Measurements from ENCODE around the gene HYPK. TPM values are rescaled to one million over a fixed set of nuclear protein-coding genes. Genes with fewer than 3 reads are reported as not detected.
A peak's percentile ranks its signal among the peaks of the same experiment; 100 is the strongest.

Gene HYPK
- total and polyA plus RNA-seq, 5 experiments from 2014 or later, result 7.7 to 28.9 (median 14.1) TPM

GRCh38 chr15:43776718-43777266 is 23.6 kb upstream of the HYPK start, which contains the start of gene ELL3:
ELL3 (minus strand) TSS chr15:43776966; CDS start chr15:43776901, 65 bp downstream.
- ATAC-seq (peak; percentile 79 to 80), DNase-seq (peak in 9 of 10 donors; percentile 53 to 87 (median 75))
- H3K4me3 Mint-ChIP-seq, result peak within 1 kb of the TSS; percentile 92 to 97 (median 96)
- H3K27me3 Mint-ChIP-seq, result no peaks in the 10 kb centered on the region
- H3K9me3 Mint-ChIP-seq, result no peaks in the 10 kb centered on the region
- POLR2A ChIA-PET, result interaction anchor here (0.5 to 4.7 kb wide), 12 partner anchors 8 to 1286 kb away, joined by 3 to 48 read pairs (median 7); partner anchors contain the start of genes HYPK, MFAP1, SERF2 and SERINC4
- H3K27ac Mint-ChIP-seq, result peak within 1 kb of the TSS; percentile 89 to 97 (median 93)
- H3K4me1 Mint-ChIP-seq, result peaks cover 8 to 33% (median 28%) of the 10 kb centered on the region in 4 donors
- peaks cover 0 to 16% (median 7%) of the 10 kb centered on the region in 3 donors for H3K36me3 Mint-ChIP-seq

GRCh38 chr15:43777267-43777914 is 23.0 kb upstream of the HYPK start:
- POLR2A ChIA-PET, result interaction anchor here (0.5 to 4.7 kb wide), 11 partner anchors 9 to 1286 kb away, joined by 3 to 48 read pairs (median 9); partner anchors contain the start of genes HYPK, MFAP1, SERF2 and SERINC4
- Mint-ChIP-seq H3K9me3 (no peaks in the 10 kb centered on the region), H3K36me3 (peaks cover 0 to 10% (median 3%) of the 10 kb centered on the region in 3 donors), H3K4me3 (peak overlapping the region; percentile 92 to 97 (median 96)), H3K27ac (peak overlapping the region; percentile 89 to 97 (median 93)), H3K27me3 (no peaks in the 10 kb centered on the region), H3K4me1 (peaks cover 8 to 33% (median 28%) of the 10 kb centered on the region in 4 donors)
- DNase-seq, result peak; percentile 69 to 90 (median 84)
- peak; percentile 78 to 86 for ATAC-seq

DNA sequence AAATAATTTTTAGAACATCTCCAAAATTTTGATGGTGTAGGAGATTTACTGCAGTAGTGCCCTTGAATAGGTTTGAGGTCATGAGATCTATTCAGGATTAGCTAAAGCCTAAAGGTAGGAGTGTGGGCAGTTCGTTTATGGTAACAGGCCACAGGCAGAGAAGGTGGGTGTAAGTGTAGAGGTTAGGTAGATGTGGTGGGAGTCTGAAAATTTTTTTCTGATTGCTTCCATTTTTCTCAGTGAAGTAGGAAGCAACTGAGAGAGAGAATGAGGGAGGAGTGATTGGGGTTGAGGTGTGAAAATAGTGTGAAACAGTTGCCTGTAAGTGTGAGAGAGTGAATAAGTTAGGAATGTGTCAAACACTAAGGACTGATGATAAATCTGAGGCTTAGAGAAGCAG is 21.4 kb upstream of the HYPK start:
- peaks cover 8 to 33% (median 28%) of the 10 kb centered on the region in 4 donors for H3K4me1 Mint-ChIP-seq
- POLR2A ChIA-PET, result interaction anchor here (0.7 to 4.7 kb wide), 4 partner anchors 8 to 22 kb away, joined by 5 to 48 read pairs (median 19); partner anchors contain the start of genes HYPK, SERF2 and SERINC4
- H3K27ac Mint-ChIP-seq, result peak overlapping the region; percentile 8 to 86 (median 32)

GRCh38 chr15:43789409-43789808 is 11.0 kb upstream of the HYPK start:
- Mint-ChIP-seq H3K27me3 (no peaks in the 10 kb centered on the region), H3K4me3 (no peak overlapping the region), H3K4me1 (peaks cover 12 to 36% (median 22%) of the 10 kb centered on the region in 4 donors), H3K36me3 (peaks cover 0 to 14% (median 0%) of the 10 kb centered on the region in 3 donors), H3K9me3 (no peaks in the 10 kb centered on the region), H3K27ac (peak overlapping the region in 3 of 10 donors; percentile 2 to 74 (median 28))
- no peak for DNase-seq
- POLR2A ChIA-PET, result interaction anchor here (1.5 to 5.9 kb wide), 3 partner anchors 11 to 40 kb away, joined by 5 to 48 read pairs (median 27); partner anchors contain the start of genes ELL3, HYPK and SERINC4
- no peak for ATAC-seq

More for the DNA sequence above, 21.4 kb upstream of the HYPK start:
- Mint-ChIP-seq H3K9me3 (no peaks in the 10 kb centered on the region), H3K4me3 (peak overlapping the region in 5 of 10 donors; percentile 15 to 64 (median 32)), H3K27me3 (no peaks in the 10 kb centered on the region), H3K36me3 (peaks cover 0 to 1% (median 0%) of the 10 kb centered on the region in 3 donors)
- DNase-seq (no peak), ATAC-seq (no peak)

- POLR2A ChIA-PET, result interaction anchor here (1.1 to 5.9 kb wide), 4 partner anchors 8 to 33 kb away, joined by 3 to 48 read pairs (median 20); partner anchors contain the start of genes ELL3, HYPK, MFAP1 and SERINC4
- no peaks in the 10 kb centered on the region for H3K9me3 Mint-ChIP-seq
- DNase-seq (peak; percentile 95 to 100 (median 98)), ATAC-seq (peak; percentile 92 to 93)
- peaks cover 25 to 56% (median 46%) of the 10 kb centered on the region in 4 donors for H3K4me1 Mint-ChIP-seq
- H3K4me3 Mint-ChIP-seq, result peak within 1 kb of the TSS; percentile 93 to 99 (median 96)
- H3K27me3 Mint-ChIP-seq, result no peaks in the 10 kb centered on the region
- peak within 1 kb of the TSS; percentile 94 to 99 (median 99) for H3K27ac Mint-ChIP-seq
- peaks cover 0 to 40% (median 0%) of the 10 kb centered on the region in 3 donors for H3K36me3 Mint-ChIP-seq
Observed at GRCh38 chr15:43791993-43792760, 8.2 kb upstream of the HYPK start, which contains the start of gene SERF2. SERF2 (plus strand) TSS chr15:43792320; CDS start chr15:43792377, 57 bp downstream.

GRCh38 chr15:43792761-43793476 is 7.5 kb upstream of the HYPK start:
- H3K27me3 Mint-ChIP-seq, result no peaks in the 10 kb centered on the region
- H3K4me3 Mint-ChIP-seq, result peak overlapping the region; percentile 93 to 99 (median 96)
- POLR2A ChIA-PET, result interaction anchor here (0.6 to 5.9 kb wide), 9 partner anchors 8 to 48 kb away, joined by 3 to 48 read pairs (median 4); partner anchors contain the start of genes ELL3, HYPK, MFAP1 and SERINC4

GRCh38 chr15:43793647-43794046 is 6.8 kb upstream of the HYPK start:
- H3K4me3 Mint-ChIP-seq, result peak overlapping the region; percentile 93 to 99 (median 96)
- no peaks in the 10 kb centered on the region for H3K9me3 Mint-ChIP-seq
- ATAC-seq (no peak), DNase-seq (no peak)
- H3K27ac Mint-ChIP-seq, result peak overlapping the region; percentile 79 to 99 (median 99)
- peaks cover 0 to 53% (median 2%) of the 10 kb centered on the region in 3 donors for H3K36me3 Mint-ChIP-seq
- peaks cover 28 to 62% (median 52%) of the 10 kb centered on the region in 4 donors for H3K4me1 Mint-ChIP-seq
- POLR2A ChIA-PET, result interaction anchor here (0.6 to 5.9 kb wide), 9 partner anchors 7 to 49 kb away, joined by 3 to 48 read pairs (median 4); partner anchors contain the start of genes ELL3, HYPK, MFAP1 and SERINC4
- no peaks in the 10 kb centered on the region for H3K27me3 Mint-ChIP-seq

More at GRCh38 chr15:43792761-43793476, 7.5 kb upstream of the HYPK start:
- Mint-ChIP-seq H3K36me3 (peaks cover 0 to 46% (median 0%) of the 10 kb centered on the region in 3 donors), H3K27ac (peak overlapping the region; percentile 94 to 99 (median 99)), H3K9me3 (no peaks in the 10 kb centered on the region), H3K4me1 (peaks cover 25 to 56% (median 46%) of the 10 kb centered on the region in 4 donors)
- peak in 5 of 10 donors; percentile 17 to 45 (median 19) for DNase-seq
- no peak for ATAC-seq

- POLR2A ChIA-PET, result interaction anchor here (0.6 to 5.9 kb wide), 3 partner anchors 13 to 30 kb away, joined by 4 to 48 read pairs (median 7); partner anchors contain the start of genes ELL3 and MFAP1
- Mint-ChIP-seq H3K4me3 (peak overlapping the region; percentile 93 to 99 (median 96)), H3K9me3 (no peaks in the 10 kb centered on the region), H3K27ac (peak overlapping the region; percentile 24 to 99 (median 97)), H3K4me1 (peaks cover 28 to 63% (median 58%) of the 10 kb centered on the region in 4 donors), H3K36me3 (peaks cover 4 to 60% (median 6%) of the 10 kb centered on the region in 3 donors), H3K27me3 (no peaks in the 10 kb centered on the region)
- DNase-seq (no peak), ATAC-seq (no peak)
Observed at GRCh38 chr15:43794269-43795037, 5.9 kb upstream of the HYPK start.

- Mint-ChIP-seq H3K4me3 (peak overlapping the region in 4 of 10 donors; percentile 15 to 99 (median 42)), H3K27ac (peak overlapping the region in 8 of 10 donors; percentile 40 to 99 (median 83)), H3K27me3 (no peaks in the 10 kb centered on the region), H3K9me3 (no peaks in the 10 kb centered on the region), H3K4me1 (peaks cover 31 to 70% (median 65%) of the 10 kb centered on the region in 4 donors), H3K36me3 (peaks cover 7 to 65% (median 9%) of the 10 kb centered on the region in 3 donors)
- DNase-seq (no peak), ATAC-seq (no peak)
- POLR2A ChIA-PET, result interaction anchor here (0.6 to 5.9 kb wide), 3 partner anchors 14 to 30 kb away, joined by 4 to 48 read pairs (median 7); partner anchors contain the start of genes ELL3 and MFAP1
Observed at GRCh38 chr15:43795197-43795596, 5.2 kb upstream of the HYPK start.

GRCh38 chr15:43795997-43796396 is 4.4 kb upstream of the HYPK start:
- DNase-seq, result no peak
- ATAC-seq, result no peak
- Mint-ChIP-seq H3K9me3 (no peaks in the 10 kb centered on the region), H3K36me3 (peaks cover 11 to 73% (median 12%) of the 10 kb centered on the region in 3 donors), H3K4me1 (peaks cover 35 to 78% (median 70%) of the 10 kb centered on the region in 4 donors), H3K27me3 (no peaks in the 10 kb centered on the region), H3K4me3 (peak overlapping the region in 3 of 10 donors; percentile 6 to 34 (median 26)), H3K27ac (peak overlapping the region in 7 of 10 donors; percentile 10 to 99 (median 63))
- POLR2A ChIA-PET, result interaction anchor here (2.6 kb wide), 1 partner anchor 18 kb away, joined by 14 read pairs; the partner anchor contains the start of gene ELL3
